GM18507 (cell line): Measurements from ENCODE around the gene SLC44A3.
"Not testable (repeated sequence)": the region's sequence is repeated elsewhere in the genome, so short reads cannot be mapped to it uniquely, and the experiment has no call there.

Experiments
- DNase-seq: peaks from one replicate; pipeline ENCODE4 v3.0.0; 2011; ENCODE audit warnings: low read depth; ENCODE audit not compliant: insufficient read length; ENCODE audit errors: extremely low spot score
- FAIRE-seq: peaks from 2 replicates; lab custom pipeline; 2011; peaks lifted over from hg19 to GRCh38; lab: Jason Lieb, UNC

The SLC44A3 gene

GRCh38 chr1:94828251-94828650, 8.1 kb downstream of the SLC44A3 start:
- no peak for DNase-seq
- no peak for FAIRE-seq

DNA sequence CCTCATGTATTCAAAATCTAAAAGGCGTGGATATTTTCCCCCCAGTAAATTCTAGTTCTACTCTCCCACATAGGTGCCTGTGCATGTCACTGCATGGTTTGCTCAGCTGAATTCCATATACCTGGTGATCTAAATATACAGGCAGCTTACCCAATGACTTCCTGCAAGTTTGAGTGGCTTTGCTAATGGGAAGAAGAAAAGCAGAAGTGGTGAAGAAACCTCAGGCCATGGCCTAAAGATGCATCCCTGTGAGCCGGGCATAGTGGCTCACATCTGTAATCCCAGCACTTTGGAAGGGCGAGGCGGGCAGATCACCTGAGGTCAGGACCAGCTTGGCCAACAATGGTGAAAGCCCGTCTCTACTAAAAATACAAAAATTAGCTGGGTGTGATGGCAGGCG, 11.5 kb downstream of the SLC44A3 start:
- DNase-seq (no peak), FAIRE-seq (no peak)

GRCh38 chr1:94832446-94832845, 12.3 kb downstream of the SLC44A3 start:
- no peak for FAIRE-seq
- no peak for DNase-seq

- no peak for FAIRE-seq
- DNase-seq: no peak
Observed at GRCh38 chr1:94832931-94833585, 12.9 kb downstream of the SLC44A3 start.

GRCh38 chr1:94836891-94837290, 16.7 kb downstream of the SLC44A3 start:
- DNase-seq (no peak), FAIRE-seq (no peak)

GRCh38 chr1:94840381-94840780, 20.2 kb downstream of the SLC44A3 start:
- FAIRE-seq: not testable (repeated sequence)

DNA sequence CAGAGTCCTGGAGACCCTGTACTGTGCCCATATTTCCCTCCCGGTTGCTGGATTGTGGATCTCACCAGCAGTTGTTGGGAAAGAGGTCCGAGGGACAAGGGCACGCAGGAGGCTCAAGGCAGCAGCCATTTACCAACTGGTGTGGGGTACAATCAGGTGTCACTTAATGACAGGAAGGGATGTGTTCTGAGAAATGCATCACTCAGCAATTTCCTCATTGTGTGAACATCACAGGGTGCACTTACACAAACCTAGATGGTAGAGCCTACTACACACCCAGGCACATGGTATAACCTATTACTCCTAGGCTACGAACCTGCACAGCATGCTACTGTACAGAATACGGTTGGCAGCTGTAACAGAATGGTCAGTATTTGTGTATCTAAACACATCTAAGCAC, 20.7 kb downstream of the SLC44A3 start:
- no peak for FAIRE-seq
- no peak for DNase-seq

More at GRCh38 chr1:94840381-94840780, 20.2 kb downstream of the SLC44A3 start:
- DNase-seq: not testable (repeated sequence)

GRCh38 chr1:94843430-94843829, 23.3 kb downstream of the SLC44A3 start:
- no peak for DNase-seq
- no peak for FAIRE-seq

- FAIRE-seq: no peak
- DNase-seq: no peak
Observed at GRCh38 chr1:94843846-94844245, 23.7 kb downstream of the SLC44A3 start.

DNA sequence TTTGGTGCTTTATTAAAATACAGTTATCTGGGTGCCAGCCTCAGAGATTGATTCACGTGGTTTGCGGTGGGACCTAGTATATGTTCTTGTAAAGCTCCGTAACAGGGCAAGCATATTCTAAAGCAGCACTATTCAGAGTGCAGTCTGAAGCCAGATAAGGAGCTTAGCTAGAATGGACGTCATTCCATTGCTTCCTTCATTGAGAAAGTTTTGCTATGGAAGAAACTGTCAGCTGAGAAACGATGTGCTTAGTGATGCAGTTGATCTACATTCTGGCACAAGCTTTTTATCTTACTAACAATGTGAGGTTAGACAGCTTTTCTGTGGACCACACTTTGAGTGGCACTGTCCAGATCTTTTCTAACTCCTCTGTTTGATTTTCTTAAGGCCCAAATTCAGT, 26.2 kb downstream of the SLC44A3 start:
- no peak for FAIRE-seq
- DNase-seq: no peak

- FAIRE-seq (no peak), DNase-seq (no peak)
Observed at GRCh38 chr1:94851571-94851970, 31.4 kb downstream of the SLC44A3 start.

GRCh38 chr1:94852788-94853187, 32.6 kb downstream of the SLC44A3 start:
- FAIRE-seq (no peak), DNase-seq (no peak)

DNA sequence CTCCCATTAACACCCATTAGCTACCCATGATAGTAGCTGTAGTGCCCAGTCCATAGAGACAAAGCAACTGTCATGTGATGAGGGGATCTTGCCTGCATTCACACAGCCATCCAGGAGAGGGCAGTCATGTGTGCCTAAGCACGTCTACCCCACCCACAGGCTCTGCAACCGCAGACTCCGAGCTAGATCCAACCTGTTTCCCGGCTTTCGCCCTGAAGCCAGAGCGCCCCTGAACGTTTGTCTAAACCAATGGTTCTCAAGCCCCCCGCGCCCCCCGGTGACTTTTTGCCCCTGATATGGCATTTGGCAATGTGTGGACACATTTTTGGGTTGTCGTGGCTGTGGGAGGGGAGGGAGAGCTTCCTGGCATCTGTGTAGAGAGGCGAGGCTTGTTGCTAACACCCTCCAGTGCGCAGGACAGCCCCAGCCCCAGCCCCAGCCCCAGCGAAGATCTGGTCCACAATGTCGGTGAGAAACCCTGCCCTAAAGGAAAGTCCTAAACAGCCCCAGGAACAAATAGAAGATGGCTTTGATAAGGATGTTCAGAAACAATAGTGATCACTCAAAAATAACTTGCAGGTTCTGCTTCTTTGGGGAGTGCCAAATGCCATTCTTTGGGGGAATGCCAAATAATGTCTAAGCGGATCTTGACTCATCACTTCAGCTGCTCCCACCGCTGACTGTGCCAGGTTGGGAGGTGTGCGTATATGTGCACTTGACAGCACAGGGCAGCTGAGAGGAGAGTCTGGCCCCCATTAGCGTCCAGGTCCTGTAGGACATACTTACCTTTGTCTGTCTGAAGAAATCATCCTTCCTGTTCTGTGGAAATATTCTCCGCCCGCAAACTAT, 34.5 kb downstream of the SLC44A3 start:
- peak; percentile 69 for DNase-seq
- FAIRE-seq: peak; percentile 96

GRCh38 chr1:94855307-94855700, 35.1 kb downstream of the SLC44A3 start:
- FAIRE-seq: no peak
- DNase-seq: no peak

- no peak for FAIRE-seq
Observed at GRCh38 chr1:94856004-94856403, 35.8 kb downstream of the SLC44A3 start.

GRCh38 chr1:94856868-94857267, 36.7 kb downstream of the SLC44A3 start:
- FAIRE-seq (no peak), DNase-seq (no peak)

More at GRCh38 chr1:94856004-94856403, 35.8 kb downstream of the SLC44A3 start:
- DNase-seq: no peak

DNA sequence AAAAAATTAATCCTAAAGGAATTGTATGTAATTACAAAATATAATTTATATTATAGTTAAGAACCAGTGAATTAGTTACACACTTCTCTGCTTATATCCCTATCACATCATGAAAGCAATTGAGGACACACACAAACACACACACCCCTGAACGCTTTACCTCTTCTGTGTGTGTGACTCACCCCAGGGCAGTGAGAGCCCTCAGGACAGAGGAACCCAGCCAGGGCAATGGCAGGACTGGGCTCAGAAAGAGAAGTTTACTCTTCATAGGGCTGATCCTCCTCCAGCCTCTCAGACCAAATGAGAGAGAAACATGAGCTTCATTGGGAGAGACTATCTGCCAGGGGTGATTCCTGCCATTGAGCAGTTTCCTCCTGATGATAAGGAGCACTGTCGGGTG, 38.1 kb downstream of the SLC44A3 start:
- DNase-seq: no peak
- FAIRE-seq: no peak

DNA sequence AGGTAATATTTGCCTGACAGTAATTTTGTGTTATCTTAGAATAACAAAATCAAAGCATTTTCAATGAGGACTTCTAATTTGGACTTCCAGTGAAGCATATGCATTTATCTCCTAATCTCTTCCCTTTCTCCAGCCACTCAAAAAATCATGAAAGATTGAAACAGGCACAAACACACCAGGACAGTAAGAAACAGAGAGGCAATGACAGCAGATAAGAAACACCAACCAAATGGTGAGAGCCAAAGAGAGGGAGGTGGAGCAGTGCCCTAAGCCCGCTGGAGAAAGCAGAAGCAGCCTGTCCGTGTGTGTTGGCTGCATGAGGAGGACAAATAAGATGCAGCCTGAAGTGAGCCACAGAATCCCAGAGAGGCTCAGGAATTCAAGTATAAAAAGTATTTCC, 39.0 kb downstream of the SLC44A3 start:
- DNase-seq: no peak
- FAIRE-seq: no peak

- DNase-seq: no peak
- FAIRE-seq: no peak
Observed at GRCh38 chr1:94862718-94863117, 42.6 kb downstream of the SLC44A3 start.

DNA sequence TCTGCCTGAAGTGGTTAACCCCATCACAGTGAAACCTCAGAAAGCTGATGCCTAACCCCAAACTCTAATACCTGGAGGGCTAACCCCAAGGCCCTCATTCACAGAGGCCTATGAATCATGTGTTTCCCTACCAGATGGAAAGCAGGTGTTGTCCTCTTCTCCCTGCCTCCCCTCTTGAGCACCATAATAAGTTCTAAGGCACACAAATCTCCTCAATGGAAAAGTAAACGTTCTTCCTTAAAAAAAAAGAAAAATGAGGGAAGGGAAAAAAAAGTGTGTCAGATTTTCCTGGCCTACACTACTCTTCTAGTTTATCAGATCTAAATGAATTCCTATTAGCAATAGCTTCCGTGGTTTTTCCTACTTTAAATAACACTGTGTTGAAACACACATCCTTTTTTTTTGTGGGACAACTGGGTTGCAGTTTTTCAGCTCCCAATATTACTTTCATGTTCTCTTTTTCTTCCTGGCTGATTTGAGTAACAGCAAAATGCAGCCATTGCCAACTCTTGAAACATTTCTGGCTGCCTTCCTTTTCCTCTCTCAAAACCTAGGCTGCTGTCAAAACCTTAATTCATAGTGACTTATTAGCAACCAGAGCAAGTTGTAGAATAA, 43.2 kb downstream of the SLC44A3 start:
- FAIRE-seq (no peak), DNase-seq (no peak)

DNA sequence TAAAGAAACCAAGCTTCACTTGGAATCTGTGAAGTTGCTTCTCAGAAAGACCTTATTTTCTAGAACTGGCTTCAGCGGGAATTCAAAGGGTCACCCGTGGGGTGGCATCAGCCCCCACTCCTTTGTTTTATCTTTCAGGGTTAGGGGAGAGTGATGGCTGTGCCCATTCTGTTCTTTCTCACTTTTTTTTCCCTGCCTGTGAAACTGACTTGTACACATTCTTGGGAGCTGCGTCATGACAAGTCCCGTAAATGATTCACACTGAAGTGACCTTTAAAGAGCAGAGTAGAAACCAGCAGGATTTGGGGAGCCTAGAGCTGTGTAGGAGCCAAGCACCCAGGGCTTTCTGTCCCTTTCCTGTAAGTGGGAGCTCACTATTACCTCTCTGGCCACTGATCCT, 43.8 kb downstream of the SLC44A3 start:
- no peak for DNase-seq
- no peak for FAIRE-seq
